Neural cell (in vitro differentiated cells): ENCODE data around the gene CCT5. TPM values are rescaled to one million over a fixed set of nuclear protein-coding genes. Genes with fewer than 3 reads are reported as not detected.

Experiments used
- H2AFZ ChIP-seq: fragments of 200-600, 300-800 bp; sonication (generic), shearing (Covaris generic); 2 replicates; pipeline ENCODE4 v1.6.0; 2014; ENCODE audit warnings: low read depth, mild to moderate bottlenecking, antibody characterized with exemption, low read length, moderate library complexity
- H3F3A ChIP-seq: fragments of 200-600 bp; shearing (Covaris generic); 2 replicates; pipeline ENCODE4 v1.6.1; 2016; ENCODE audit warnings: mild to moderate bottlenecking, moderate library complexity, mixed read lengths, antibody characterized with exemption, low read length; ENCODE audit not compliant: insufficient read depth, poor library complexity, severe bottlenecking
- H3K27ac ChIP-seq: fragments of 200-600, 300-800 bp; sonication (generic), shearing (Covaris generic); 2 replicates; pipeline ENCODE4 v1.5.1; 2014; ENCODE audit warnings: mild to moderate bottlenecking, low read length, moderate library complexity
- H3K27me3 ChIP-seq: fragments of 300-800, 200-600 bp; sonication (generic), shearing (Covaris generic); 2 replicates; pipeline ENCODE4 v1.6.0; 2014; ENCODE audit warnings: mild to moderate bottlenecking, low read depth, low read length, moderate library complexity; ENCODE audit not compliant: insufficient read depth
- H3K36me3 ChIP-seq: fragments of 300-800, 200-600 bp; sonication (generic), shearing (Covaris generic); 2 replicates; pipeline ENCODE4 v1.5.1; 2014; ENCODE audit warnings: mild to moderate bottlenecking, antibody characterized with exemption, low read length, moderate library complexity; ENCODE audit not compliant: insufficient read depth
- H3K4me2 ChIP-seq: fragments of 300-800, 200-600 bp; sonication (generic), shearing (Covaris generic); 2 replicates; pipeline ENCODE4 v1.6.0; 2014; ENCODE audit warnings: mild to moderate bottlenecking, low read length
- H3K4me3 ChIP-seq: fragments of 300-800, 200-600 bp; sonication (generic), shearing (Covaris generic); 2 replicates; pipeline ENCODE4 v1.5.1; 2014; ENCODE audit warnings: mild to moderate bottlenecking, low read length, moderate library complexity
- H3K79me2 ChIP-seq: fragments of 200-600 bp; shearing (Covaris generic); replicated peaks from 2 replicates; pipeline ENCODE4 v1.6.0; 2014; ENCODE audit warnings: mild to moderate bottlenecking, low read length, moderate library complexity; ENCODE audit not compliant: insufficient read depth
- H3K9ac ChIP-seq: fragments of 300-800, 200-600 bp; sonication (generic), shearing (Covaris generic); 2 replicates; pipeline ENCODE4 v1.6.1; 2016; ENCODE audit warnings: mild to moderate bottlenecking, low read length, mixed read lengths
- H3K9me2 ChIP-seq: fragments of 200-600 bp; shearing (Covaris generic); 2 replicates; pipeline ENCODE4 v1.6.1; 2016; ENCODE audit warnings: mild to moderate bottlenecking, low read length, mixed read lengths; ENCODE audit not compliant: insufficient read depth
- H3K9me3 ChIP-seq: fragments of 200-600, 300-800 bp; sonication (generic), shearing (Covaris generic); 2 replicates; pipeline ENCODE4 v1.6.1; 2016; ENCODE audit warnings: mild to moderate bottlenecking, mixed run types, low read length, moderate library complexity, mixed read lengths
- H4K20me1 ChIP-seq: fragments of 200-600 bp; shearing (Covaris generic); 2 replicates; pipeline ENCODE4 v1.6.1; 2016; ENCODE audit warnings: mild to moderate bottlenecking, mixed run types; ENCODE audit not compliant: insufficient read depth
- EP300 ChIP-seq: fragments of 450-650 bp; conservative IDR thresholded peaks from 2 replicates; pipeline ENCODE4 v1.6.1; 2014; ENCODE audit warnings: antibody characterized with exemption, mild to moderate bottlenecking, moderate library complexity; ENCODE audit not compliant: poor library complexity, severe bottlenecking
- EZH2 ChIP-seq: fragments of 200-600, 300-800 bp; shearing (Covaris generic), sonication (generic); IDR thresholded peaks from 2 replicates; pipeline ENCODE4 v1.6.1; 2014; ENCODE audit warnings: antibody characterized with exemption, low read length, borderline replicate concordance, mild to moderate bottlenecking; ENCODE audit not compliant: insufficient read depth, poor library complexity, severe bottlenecking
- MXI1 ChIP-seq: fragments of 450-650 bp; conservative IDR thresholded peaks from 2 replicates; pipeline ENCODE4 v1.6.1; 2014; ENCODE audit warnings: antibody characterized with exemption, mild to moderate bottlenecking; ENCODE audit not compliant: poor library complexity, severe bottlenecking
- POLR2AphosphoS5 ChIP-seq: IDR thresholded peaks from 2 replicates; pipeline ENCODE4 v1.6.1; 2012
- RAD21 ChIP-seq: fragments of 450-650 bp; conservative IDR thresholded peaks from 2 replicates; pipeline ENCODE4 v1.6.1; 2014; ENCODE audit warnings: antibody characterized with exemption, mild to moderate bottlenecking, moderate library complexity
- SMC3 ChIP-seq: fragments of 450-650 bp; conservative IDR thresholded peaks from 2 replicates; pipeline ENCODE4 v1.6.1; 2014; ENCODE audit warnings: antibody characterized with exemption, mild to moderate bottlenecking, moderate library complexity; ENCODE audit not compliant: poor library complexity
- TAF1 ChIP-seq: IDR thresholded peaks from 2 replicates; pipeline ENCODE4 v1.6.1; 2012; ENCODE audit warnings: low read depth
- polyA plus RNA-seq: library from polyadenylated mRNA; depleted of rRNA; stranded (reverse); fragments of >200 nt; gene quantifications from 2 replicates; pipeline ENCODE4 v1.2.3, GENCODE V29; 2014
- TF ChIP-seq, protein P1 (sequence below): IDR thresholded peaks from 2 replicates; pipeline ENCODE4 v1.6.1; 2012; ENCODE audit warnings: borderline replicate concordance
- TF ChIP-seq, protein P2 (sequence below): fragments of 450-650 bp; IDR thresholded peaks from 2 replicates; pipeline ENCODE4 v1.5.1; 2014; ENCODE audit warnings: antibody characterized with exemption, mild to moderate bottlenecking, moderate library complexity; ENCODE audit not compliant: poor library complexity, severe bottlenecking

Gene CCT5
- polyA plus RNA-seq, 1 donor from 2014 or later: 455 TPM

DNA sequence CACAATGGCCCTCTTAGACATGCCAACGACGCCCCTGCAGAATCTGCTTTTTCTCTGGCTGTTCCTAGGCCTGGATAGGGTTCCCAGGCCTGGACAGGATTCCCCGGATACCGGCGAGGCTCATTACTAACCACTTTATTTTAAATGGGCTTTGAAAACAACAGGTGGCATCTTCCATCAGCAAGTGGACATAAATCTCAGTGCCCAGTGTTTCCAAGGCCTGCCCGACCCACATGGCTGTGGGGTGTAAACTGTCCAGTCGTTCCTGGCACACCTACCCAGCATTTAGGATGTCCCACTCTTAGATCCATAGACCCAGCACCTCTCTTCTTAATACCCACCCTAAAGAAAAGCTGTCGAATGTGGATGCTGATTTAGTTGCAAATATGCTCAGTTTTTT lies 56.7 kb downstream of the CCT5 start:
- Histone ChIP-seq H3K9me3 (no peaks in the 10 kb centered on the region), H3K36me3 (no peaks in the 10 kb centered on the region), H3K9me2 (no peaks in the 10 kb centered on the region), H3K4me2 (no peak overlapping the region), H3F3A (no peaks in the 10 kb centered on the region), H3K4me3 (peak overlapping the region; percentile 64), H3K79me2 (no peaks in the 10 kb centered on the region), H2AFZ (no peak overlapping the region), H3K9ac (no peak overlapping the region), H3K27me3 (peaks cover 6% of the 10 kb centered on the region), H4K20me1 (no peaks in the 10 kb centered on the region), H3K27ac (no peak overlapping the region)
- TF ChIP-seq RAD21 (no peak), POLR2AphosphoS5 (no peak), TAF1 (no peak), EP300 (no peak), SMC3 (no peak), EZH2 (no peak), MXI1 (no peak)
- TF ChIP-seq, protein P1, sequence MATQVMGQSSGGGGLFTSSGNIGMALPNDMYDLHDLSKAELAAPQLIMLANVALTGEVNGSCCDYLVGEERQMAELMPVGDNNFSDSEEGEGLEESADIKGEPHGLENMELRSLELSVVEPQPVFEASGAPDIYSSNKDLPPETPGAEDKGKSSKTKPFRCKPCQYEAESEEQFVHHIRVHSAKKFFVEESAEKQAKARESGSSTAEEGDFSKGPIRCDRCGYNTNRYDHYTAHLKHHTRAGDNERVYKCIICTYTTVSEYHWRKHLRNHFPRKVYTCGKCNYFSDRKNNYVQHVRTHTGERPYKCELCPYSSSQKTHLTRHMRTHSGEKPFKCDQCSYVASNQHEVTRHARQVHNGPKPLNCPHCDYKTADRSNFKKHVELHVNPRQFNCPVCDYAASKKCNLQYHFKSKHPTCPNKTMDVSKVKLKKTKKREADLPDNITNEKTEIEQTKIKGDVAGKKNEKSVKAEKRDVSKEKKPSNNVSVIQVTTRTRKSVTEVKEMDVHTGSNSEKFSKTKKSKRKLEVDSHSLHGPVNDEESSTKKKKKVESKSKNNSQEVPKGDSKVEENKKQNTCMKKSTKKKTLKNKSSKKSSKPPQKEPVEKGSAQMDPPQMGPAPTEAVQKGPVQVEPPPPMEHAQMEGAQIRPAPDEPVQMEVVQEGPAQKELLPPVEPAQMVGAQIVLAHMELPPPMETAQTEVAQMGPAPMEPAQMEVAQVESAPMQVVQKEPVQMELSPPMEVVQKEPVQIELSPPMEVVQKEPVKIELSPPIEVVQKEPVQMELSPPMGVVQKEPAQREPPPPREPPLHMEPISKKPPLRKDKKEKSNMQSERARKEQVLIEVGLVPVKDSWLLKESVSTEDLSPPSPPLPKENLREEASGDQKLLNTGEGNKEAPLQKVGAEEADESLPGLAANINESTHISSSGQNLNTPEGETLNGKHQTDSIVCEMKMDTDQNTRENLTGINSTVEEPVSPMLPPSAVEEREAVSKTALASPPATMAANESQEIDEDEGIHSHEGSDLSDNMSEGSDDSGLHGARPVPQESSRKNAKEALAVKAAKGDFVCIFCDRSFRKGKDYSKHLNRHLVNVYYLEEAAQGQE: no peak
- TF ChIP-seq, protein P2, sequence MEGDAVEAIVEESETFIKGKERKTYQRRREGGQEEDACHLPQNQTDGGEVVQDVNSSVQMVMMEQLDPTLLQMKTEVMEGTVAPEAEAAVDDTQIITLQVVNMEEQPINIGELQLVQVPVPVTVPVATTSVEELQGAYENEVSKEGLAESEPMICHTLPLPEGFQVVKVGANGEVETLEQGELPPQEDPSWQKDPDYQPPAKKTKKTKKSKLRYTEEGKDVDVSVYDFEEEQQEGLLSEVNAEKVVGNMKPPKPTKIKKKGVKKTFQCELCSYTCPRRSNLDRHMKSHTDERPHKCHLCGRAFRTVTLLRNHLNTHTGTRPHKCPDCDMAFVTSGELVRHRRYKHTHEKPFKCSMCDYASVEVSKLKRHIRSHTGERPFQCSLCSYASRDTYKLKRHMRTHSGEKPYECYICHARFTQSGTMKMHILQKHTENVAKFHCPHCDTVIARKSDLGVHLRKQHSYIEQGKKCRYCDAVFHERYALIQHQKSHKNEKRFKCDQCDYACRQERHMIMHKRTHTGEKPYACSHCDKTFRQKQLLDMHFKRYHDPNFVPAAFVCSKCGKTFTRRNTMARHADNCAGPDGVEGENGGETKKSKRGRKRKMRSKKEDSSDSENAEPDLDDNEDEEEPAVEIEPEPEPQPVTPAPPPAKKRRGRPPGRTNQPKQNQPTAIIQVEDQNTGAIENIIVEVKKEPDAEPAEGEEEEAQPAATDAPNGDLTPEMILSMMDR: no peak

DNA sequence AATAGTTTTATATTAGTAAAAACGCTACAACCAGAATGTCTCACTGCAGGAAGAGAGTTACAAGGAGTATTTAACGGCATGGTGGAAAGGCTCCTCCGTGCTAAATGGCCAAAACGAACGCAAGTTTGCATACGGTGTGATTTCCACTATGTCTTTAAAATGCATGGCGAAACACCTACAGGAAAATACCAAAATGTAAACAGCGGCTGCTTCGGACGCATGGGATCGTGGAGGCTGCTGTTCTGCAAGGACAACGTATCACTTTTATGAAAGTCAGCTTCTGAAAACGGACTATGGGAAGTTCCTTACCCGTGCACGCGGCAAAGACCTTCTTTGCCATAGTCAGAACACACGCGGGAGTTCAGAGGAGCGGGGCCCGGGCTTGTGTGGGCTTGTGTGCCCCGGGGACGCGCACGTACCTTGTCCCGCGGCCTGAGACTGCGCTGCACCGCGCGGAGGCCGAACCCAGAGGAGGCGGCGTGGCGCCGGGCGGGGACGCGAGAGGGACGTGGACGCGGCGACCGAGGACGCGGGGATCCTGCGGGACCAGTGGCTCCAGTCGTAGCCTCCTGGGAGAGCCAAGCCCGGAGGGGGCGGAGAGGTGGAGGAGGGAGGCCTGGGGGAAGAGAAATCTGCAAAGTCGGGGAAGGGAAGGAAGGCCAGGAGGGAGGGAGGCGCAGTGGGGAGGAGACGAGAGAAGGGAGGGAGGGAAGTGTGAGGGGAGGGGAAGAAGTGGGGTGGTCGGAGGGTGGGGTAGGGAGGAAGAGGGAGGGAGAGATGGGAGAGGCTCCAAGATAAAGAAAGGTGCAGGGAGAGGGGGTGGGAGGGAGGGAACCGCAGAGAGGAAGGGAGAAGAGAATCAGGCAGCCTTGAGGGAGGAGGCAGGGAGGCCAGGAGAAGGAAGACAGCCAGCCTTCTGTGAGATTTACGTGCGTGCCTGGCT lies 57.4 kb downstream of the CCT5 start, which contains the start of gene CMBL:
Gene CMBL, minus strand, starts transcription at position 697 of the 943 bp plus-strand sequence. CDS start 17,140 bp downstream, outside the sequence.
- H3K4me2 ChIP-seq: no peak within 1 kb of the TSS
- H3K36me3 ChIP-seq: no peaks in the 10 kb centered on the region
- peak within 1 kb of the TSS; percentile 46 for H2AFZ ChIP-seq
- peaks cover 6% of the 10 kb centered on the region for H3K27me3 ChIP-seq
- H3K79me2 ChIP-seq: no peaks in the 10 kb centered on the region
- H3K9ac ChIP-seq: peak within 1 kb of the TSS; percentile 50
- TF ChIP-seq SMC3 (no peak), POLR2AphosphoS5 (no peak), RAD21 (no peak), TAF1 (no peak), MXI1 (no peak), EZH2 (no peak), EP300 (no peak)
- TF ChIP-seq, protein P1: no peak
- TF ChIP-seq, protein P2: no peak
- H3K9me3 ChIP-seq: no peaks in the 10 kb centered on the region
- no peaks in the 10 kb centered on the region for H4K20me1 ChIP-seq
- H3K9me2 ChIP-seq: no peaks in the 10 kb centered on the region
- no peaks in the 10 kb centered on the region for H3F3A ChIP-seq
- no peak within 1 kb of the TSS for H3K27ac ChIP-seq
- H3K4me3 ChIP-seq: peak within 1 kb of the TSS; percentile 64
